ENCODE data around the gene RNF167.

GRCh38 chr17:4897785-4898184, 42.3 kb upstream of the RNF167 start:
- TF ChIP-seq YY1 (IDR thresholded peaks at IDR 0.05; ENCODE audit: low read depth) (no peak), EGR1 (IDR thresholded peaks at IDR 0.05) (no peak), TAF1 (IDR thresholded peaks at IDR 0.05; ENCODE audit: low read depth) (no peak), USF1 (IDR thresholded peaks at IDR 0.05) (no peak), RAD21 (IDR thresholded peaks at IDR 0.05; ENCODE audit: low read depth) (no peak), REST (IDR thresholded peaks at IDR 0.05; ENCODE audit: low read depth) (no peak)
